Measurements from ENCODE around the gene SIX5.

The SIX5 gene

GRCh38 chr19:45794627-45795026 lies 25.6 kb upstream of the SIX5 start:
- DNase-seq: no peak
- no peak for ATAC-seq (ENCODE audit: insufficient read depth, low read depth)
- peaks cover 17% of the 10 kb centered on the region for H3K79me2 ChIP-seq (ENCODE audit: insufficient read depth, low read length)
- H4K20me1 ChIP-seq (ENCODE audit: insufficient read depth, low read length): peaks cover 10% of the 10 kb centered on the region; the same call in 1 of the 2 replicates
- TF ChIP-seq EZH2 (IDR thresholded peaks at IDR 0.05; ENCODE audit: borderline replicate concordance, low read depth, low read length, severe bottlenecking): no peak
- TF ChIP-seq, protein P1, sequence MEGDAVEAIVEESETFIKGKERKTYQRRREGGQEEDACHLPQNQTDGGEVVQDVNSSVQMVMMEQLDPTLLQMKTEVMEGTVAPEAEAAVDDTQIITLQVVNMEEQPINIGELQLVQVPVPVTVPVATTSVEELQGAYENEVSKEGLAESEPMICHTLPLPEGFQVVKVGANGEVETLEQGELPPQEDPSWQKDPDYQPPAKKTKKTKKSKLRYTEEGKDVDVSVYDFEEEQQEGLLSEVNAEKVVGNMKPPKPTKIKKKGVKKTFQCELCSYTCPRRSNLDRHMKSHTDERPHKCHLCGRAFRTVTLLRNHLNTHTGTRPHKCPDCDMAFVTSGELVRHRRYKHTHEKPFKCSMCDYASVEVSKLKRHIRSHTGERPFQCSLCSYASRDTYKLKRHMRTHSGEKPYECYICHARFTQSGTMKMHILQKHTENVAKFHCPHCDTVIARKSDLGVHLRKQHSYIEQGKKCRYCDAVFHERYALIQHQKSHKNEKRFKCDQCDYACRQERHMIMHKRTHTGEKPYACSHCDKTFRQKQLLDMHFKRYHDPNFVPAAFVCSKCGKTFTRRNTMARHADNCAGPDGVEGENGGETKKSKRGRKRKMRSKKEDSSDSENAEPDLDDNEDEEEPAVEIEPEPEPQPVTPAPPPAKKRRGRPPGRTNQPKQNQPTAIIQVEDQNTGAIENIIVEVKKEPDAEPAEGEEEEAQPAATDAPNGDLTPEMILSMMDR (IDR thresholded peaks at IDR 0.05; ENCODE audit: borderline replicate concordance, extremely low read depth, low read length, poor library complexity, severe bottlenecking): no peak
- no peaks in the 10 kb centered on the region for H3K27me3 ChIP-seq (ENCODE audit: insufficient read depth, low read length, poor library complexity)
- no peak overlapping the region for H3K4me2 ChIP-seq (ENCODE audit: insufficient read depth, low read length)
- no peak overlapping the region for H3K27ac ChIP-seq (ENCODE audit: low read length)
- H3K4me1 ChIP-seq (ENCODE audit: insufficient read depth, low read length): peaks cover 30% of the 10 kb centered on the region
- H3K9ac ChIP-seq (ENCODE audit: low read depth, low read length): no peak overlapping the region
- peaks cover 7% of the 10 kb centered on the region for H3K36me3 ChIP-seq (ENCODE audit: insufficient read depth, low read length)
- no peak overlapping the region for H3K4me3 ChIP-seq (ENCODE audit: low read depth in 1 of 2, low read length in 2 of 2)
- H3K9me3 ChIP-seq (ENCODE audit: insufficient read depth, low read length, severe bottlenecking): no peaks in the 10 kb centered on the region
- H2AFZ ChIP-seq (ENCODE audit: low read depth, low read length): no peak overlapping the region; the same call in 1 of the 2 replicates

GRCh38 chr19:45793876-45794275 lies 24.8 kb upstream of the SIX5 start:
- H3K4me1 ChIP-seq (ENCODE audit: insufficient read depth, low read length): peaks cover 23% of the 10 kb centered on the region
- no peak for TF ChIP-seq EZH2 (IDR thresholded peaks at IDR 0.05; ENCODE audit: borderline replicate concordance, low read depth, low read length, severe bottlenecking)
- TF ChIP-seq, protein P1 (IDR thresholded peaks at IDR 0.05; ENCODE audit: borderline replicate concordance, extremely low read depth, low read length, poor library complexity, severe bottlenecking): no peak
- no peak overlapping the region for H3K9ac ChIP-seq (ENCODE audit: low read depth, low read length)
- H3K27me3 ChIP-seq (ENCODE audit: insufficient read depth, low read length, poor library complexity): no peaks in the 10 kb centered on the region
- no peak overlapping the region for H3K27ac ChIP-seq (ENCODE audit: low read length)
- no peak overlapping the region for H2AFZ ChIP-seq (ENCODE audit: low read depth, low read length)
- no peak overlapping the region for H3K4me3 ChIP-seq (ENCODE audit: low read depth in 1 of 2, low read length in 2 of 2)
- DNase-seq (no peak), ATAC-seq (ENCODE audit: insufficient read depth, low read depth) (no peak)
- peaks cover 17% of the 10 kb centered on the region for H3K79me2 ChIP-seq (ENCODE audit: insufficient read depth, low read length)
- H3K4me2 ChIP-seq (ENCODE audit: insufficient read depth, low read length): no peak overlapping the region
- peaks cover 14% of the 10 kb centered on the region for H4K20me1 ChIP-seq (ENCODE audit: insufficient read depth, low read length)
- peaks cover 14% of the 10 kb centered on the region for H3K36me3 ChIP-seq (ENCODE audit: insufficient read depth, low read length)
- no peaks in the 10 kb centered on the region for H3K9me3 ChIP-seq (ENCODE audit: insufficient read depth, low read length, severe bottlenecking)

GRCh38 chr19:45793178-45793564 lies 24.1 kb upstream of the SIX5 start:
- Histone ChIP-seq H3K4me2 (ENCODE audit: insufficient read depth, low read length) (peak overlapping the region; percentile 61), H4K20me1 (ENCODE audit: insufficient read depth, low read length) (peaks cover 22% of the 10 kb centered on the region), H3K79me2 (ENCODE audit: insufficient read depth, low read length) (peaks cover 17% of the 10 kb centered on the region), H3K36me3 (ENCODE audit: insufficient read depth, low read length) (peaks cover 21% of the 10 kb centered on the region), H3K27ac (ENCODE audit: low read length) (no peak overlapping the region), H2AFZ (ENCODE audit: low read depth, low read length) (no peak overlapping the region), H3K9ac (ENCODE audit: low read depth, low read length) (no peak overlapping the region), H3K4me3 (ENCODE audit: low read depth in 1 of 2, low read length in 2 of 2) (peak overlapping the region in 1 of 2 experiments; percentile 52; a peak in 3 of 4 replicates), H3K4me1 (ENCODE audit: insufficient read depth, low read length) (peaks cover 21% of the 10 kb centered on the region), H3K9me3 (ENCODE audit: insufficient read depth, low read length, severe bottlenecking) (no peaks in the 10 kb centered on the region), H3K27me3 (ENCODE audit: insufficient read depth, low read length, poor library complexity) (no peaks in the 10 kb centered on the region)
- ATAC-seq (ENCODE audit: insufficient read depth, low read depth) (peak; percentile 1; the same call in 1 of the 3 replicates), DNase-seq (no peak)
- no peak for TF ChIP-seq EZH2 (IDR thresholded peaks at IDR 0.05; ENCODE audit: borderline replicate concordance, low read depth, low read length, severe bottlenecking)
- TF ChIP-seq, protein P1 (IDR thresholded peaks at IDR 0.05; ENCODE audit: borderline replicate concordance, extremely low read depth, low read length, poor library complexity, severe bottlenecking): no peak
